ENCODE results near the gene SATB2. TPM values are rescaled to one million over a fixed set of nuclear protein-coding genes. Genes with fewer than 3 reads are reported as not detected.

Gene SATB2
- total RNA-seq, result 2.2 and 3.6 TPM in 2 replicates

GRCh38 chr2:199457147-199458008 is at the start of gene SATB2:
Gene SATB2 (minus strand): TSS chr2:199457939. CDS start chr2:199456037, 1,902 bp downstream.

